A549 treated with ZK216348 at 1 μM for 4 hours (cell line): ENCODE data around the gene PPM1H. TPM values are rescaled to one million over a fixed set of nuclear protein-coding genes. Genes with fewer than 3 reads are reported as not detected.

ENCODE experiments used
- total RNA-seq: library from RNA; stranded (reverse); fragments of 200-300 nt; extraction: Qiagen RNA extraction; gene quantifications from 5 replicates; pipeline ENCODE4 v1.2.3, GENCODE V29; 2022; ENCODE audit warnings: low read depth

The PPM1H gene, protein sequence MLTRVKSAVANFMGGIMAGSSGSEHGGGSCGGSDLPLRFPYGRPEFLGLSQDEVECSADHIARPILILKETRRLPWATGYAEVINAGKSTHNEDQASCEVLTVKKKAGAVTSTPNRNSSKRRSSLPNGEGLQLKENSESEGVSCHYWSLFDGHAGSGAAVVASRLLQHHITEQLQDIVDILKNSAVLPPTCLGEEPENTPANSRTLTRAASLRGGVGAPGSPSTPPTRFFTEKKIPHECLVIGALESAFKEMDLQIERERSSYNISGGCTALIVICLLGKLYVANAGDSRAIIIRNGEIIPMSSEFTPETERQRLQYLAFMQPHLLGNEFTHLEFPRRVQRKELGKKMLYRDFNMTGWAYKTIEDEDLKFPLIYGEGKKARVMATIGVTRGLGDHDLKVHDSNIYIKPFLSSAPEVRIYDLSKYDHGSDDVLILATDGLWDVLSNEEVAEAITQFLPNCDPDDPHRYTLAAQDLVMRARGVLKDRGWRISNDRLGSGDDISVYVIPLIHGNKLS
- total RNA-seq = 6.0 to 8.9 TPM (median 7.6 TPM) in 5 replicates

DNA sequence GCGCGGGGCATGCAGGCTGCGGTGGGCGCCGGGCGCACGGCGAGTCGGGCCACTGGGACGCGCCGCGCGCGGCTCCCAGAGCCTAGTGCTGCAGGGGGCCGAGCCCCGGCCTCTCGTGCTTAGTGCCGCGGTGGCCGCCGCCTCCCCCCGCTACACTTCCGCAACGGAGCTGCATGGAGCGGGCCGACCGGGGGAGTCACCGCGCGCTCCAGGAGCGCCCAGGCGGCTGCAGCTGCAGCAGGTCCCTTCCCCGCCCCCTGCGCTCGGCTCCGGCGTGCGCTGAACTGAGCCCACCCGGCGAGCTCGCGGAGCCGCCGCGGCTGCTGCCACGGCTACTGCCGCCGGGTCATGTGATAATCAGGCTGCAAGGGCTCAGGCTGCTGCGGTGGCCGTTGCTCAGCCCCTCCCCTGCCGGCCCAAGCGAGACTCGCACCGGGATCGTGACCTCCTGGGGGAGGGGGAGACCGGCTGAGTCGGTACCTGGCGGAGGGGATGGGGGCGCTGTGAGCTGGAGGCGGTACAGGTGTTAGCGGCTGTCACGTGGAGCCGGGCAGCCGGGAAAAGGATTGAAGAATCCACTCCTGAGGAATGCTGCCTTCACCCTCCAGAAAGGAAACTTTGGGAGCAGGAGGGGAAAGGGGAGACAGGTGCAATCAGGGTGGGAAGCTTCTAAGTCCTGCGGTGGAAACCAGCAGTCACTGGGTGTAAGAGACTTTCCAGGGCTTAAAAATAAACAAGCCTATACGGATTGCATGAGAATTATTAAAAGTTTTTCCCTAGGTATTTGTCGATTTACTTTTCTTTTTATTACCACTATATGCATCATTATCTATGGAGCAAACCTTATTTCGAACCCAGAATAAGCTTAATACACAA is at the start of gene PPM1H:
Gene PPM1H (minus strand): TSS at position 352 of the 876 bp plus-strand sequence. CDS start 414 bp downstream, outside the sequence.

Other genes with a start within 250 kb of the PPM1H start
- 0.14 to 0.15 TPM in 2 of 5 replicates, not detected in the others for gene AVPR1A, start 216.1 kb upstream of the PPM1H start, total RNA-seq